Left ventricle myocardium inferior (tissue), 1 donor: Measurements from ENCODE around the gene PTPN6. TPM values are rescaled to one million over a fixed set of nuclear protein-coding genes. Genes with fewer than 3 reads are reported as not detected.

Experiments used
- DNase-seq: peaks from one replicate; pipeline ENCODE4 v3.0.0-alpha.2; 2020
- H3K27ac ChIP-seq: fragments of 200-600 bp; replicated peaks from 2 replicates; pipeline ENCODE4 v1.8.0; 2021
- H3K27me3 ChIP-seq: fragments of 200-600 bp; 2 replicates; pipeline ENCODE4 v1.8.0; 2021; ENCODE audit warnings: low read depth
- H3K36me3 ChIP-seq: fragments of 200-600 bp; 2 replicates; pipeline ENCODE4 v1.8.0; 2021
- H3K4me1 ChIP-seq: fragments of 200-600 bp; 2 replicates; pipeline ENCODE4 v1.8.0; 2021
- H3K4me3 ChIP-seq: fragments of 200-600 bp; 2 replicates; pipeline ENCODE4 v1.8.0; 2021; ENCODE audit warnings: mild to moderate bottlenecking, moderate library complexity
- H3K9me3 ChIP-seq: fragments of 200-600 bp; replicated peaks from 2 replicates; pipeline ENCODE4 v1.8.0; 2021
- CTCF ChIP-seq: fragments of 200-600 bp; IDR thresholded peaks from 2 replicates; pipeline ENCODE4 v1.8.0; 2021; ENCODE audit warnings: antibody characterized with exemption, mild to moderate bottlenecking, borderline replicate concordance
- intact Hi-C: fragments of 100-400 bp; cut with micrococcal nuclease; formaldehyde crosslinking; loops from one replicate; pipeline ENCODE4 v1.11.0; 2022
- total RNA-seq: library from RNA; stranded (reverse); fragmentation: NEBNext Ultra II Directional; extraction: Animal tissue kit (Norgen Biotek cat#: 25700); gene quantifications from one replicate; pipeline ENCODE4 v1.2.1, GENCODE V29; 2021
- donor health status: DM: no; HTN: yes; CAD: no; lungs with severe emphysema.

PTPN6 gene
- total RNA-seq, 1 donor from 2014 or later: 6.7 TPM

- Histone ChIP-seq H3K4me1 (peaks cover 55% of the 10 kb centered on the region), H3K4me3 (peak overlapping the region; percentile 48), H3K27ac (peak overlapping the region; percentile 86), H3K36me3 (no peaks in the 10 kb centered on the region), H3K9me3 (no peaks in the 10 kb centered on the region), H3K27me3 (no peaks in the 10 kb centered on the region)
- DNase-seq: peak; percentile 35
- no peak for TF ChIP-seq CTCF
- intact Hi-C loops: no loop called here
Observed at GRCh38 chr12:6959058-6959804, 8.1 kb downstream of the PTPN6 start.

- H3K9me3 ChIP-seq: no peaks in the 10 kb centered on the region
- H3K4me3 ChIP-seq: peak overlapping the region; percentile 48
- H3K36me3 ChIP-seq: no peaks in the 10 kb centered on the region
- H3K27ac ChIP-seq: peak overlapping the region; percentile 86
- peaks cover 61% of the 10 kb centered on the region for H3K4me1 ChIP-seq
- TF ChIP-seq CTCF: no peak
- DNase-seq: peak; percentile 15
- H3K27me3 ChIP-seq: no peaks in the 10 kb centered on the region
- intact Hi-C loops: loop anchor here (10.0 kb wide), 1 partner anchor 55 kb away; the partner anchor contains the start of gene LPCAT3
Observed at GRCh38 chr12:6959805-6960592, 8.8 kb downstream of the PTPN6 start.

GRCh38 chr12:6960593-6961277, 9.6 kb downstream of the PTPN6 start:
- intact Hi-C loops: loop anchor here (10.0 kb wide), 1 partner anchor 54 kb away; the partner anchor contains the start of gene LPCAT3
- peak overlapping the region; percentile 86 for H3K27ac ChIP-seq
- peaks cover 68% of the 10 kb centered on the region for H3K4me1 ChIP-seq
- H3K4me3 ChIP-seq: peak overlapping the region; percentile 38
- TF ChIP-seq CTCF: no peak
- peak; percentile 14 for DNase-seq
- H3K9me3 ChIP-seq: no peaks in the 10 kb centered on the region
- no peaks in the 10 kb centered on the region for H3K27me3 ChIP-seq
- peaks cover 6% of the 10 kb centered on the region for H3K36me3 ChIP-seq

GRCh38 chr12:6961278-6961694, 10.1 kb downstream of the PTPN6 start:
- peak overlapping the region; percentile 86 for H3K27ac ChIP-seq
- intact Hi-C loops: loop anchor here (10.0 kb wide), 1 partner anchor 54 kb away; the partner anchor contains the start of gene LPCAT3
- peak overlapping the region; percentile 38 for H3K4me3 ChIP-seq
- H3K27me3 ChIP-seq: no peaks in the 10 kb centered on the region
- H3K9me3 ChIP-seq: no peaks in the 10 kb centered on the region
- H3K36me3 ChIP-seq: peaks cover 12% of the 10 kb centered on the region
- no peak for TF ChIP-seq CTCF
- peak; percentile 60 for DNase-seq
- H3K4me1 ChIP-seq: peaks cover 68% of the 10 kb centered on the region

- H3K27me3 ChIP-seq: no peaks in the 10 kb centered on the region
- peaks cover 68% of the 10 kb centered on the region for H3K4me1 ChIP-seq
- H3K9me3 ChIP-seq: no peaks in the 10 kb centered on the region
- H3K4me3 ChIP-seq: peak overlapping the region; percentile 38
- intact Hi-C loops: loop anchor here (10.0 kb wide), 1 partner anchor 53 kb away; the partner anchor contains the start of gene LPCAT3
- H3K36me3 ChIP-seq: peaks cover 17% of the 10 kb centered on the region
- DNase-seq: peak; percentile 53
- peak overlapping the region; percentile 86 for H3K27ac ChIP-seq
- peak; percentile 52 for TF ChIP-seq CTCF
Observed at GRCh38 chr12:6961695-6962284, 10.6 kb downstream of the PTPN6 start.
